Superior temporal gyrus (tissue), 1 donor: ENCODE data around the gene ROCK1.
A peak's percentile ranks its signal among the peaks of the same experiment; 100 is the strongest.

Experiments
- DNase-seq: peaks from one replicate; pipeline ENCODE4 v3.0.0-alpha.2; 2016; ENCODE audit errors: extremely low spot score

ROCK1 gene

DNA sequence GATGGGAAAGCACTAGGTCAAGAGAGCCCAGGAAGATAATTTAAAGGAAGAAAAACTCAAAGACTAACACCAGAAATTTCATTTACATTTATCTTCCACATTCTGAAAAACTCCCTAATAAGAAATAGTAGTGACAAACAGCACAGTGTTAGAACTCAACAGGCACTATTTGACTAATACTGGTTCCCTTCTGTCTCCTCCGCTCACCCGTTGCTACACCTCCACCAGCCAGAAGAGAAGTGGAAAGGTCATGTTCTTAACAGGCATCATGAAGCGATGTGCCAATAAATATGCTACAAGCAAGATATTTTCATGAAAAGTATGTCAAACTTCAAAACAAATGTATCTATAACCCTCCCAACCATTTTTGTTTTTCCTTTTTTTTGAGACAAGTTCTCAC is 5.7 kb downstream of the ROCK1 start:
- no peak for DNase-seq

DNA sequence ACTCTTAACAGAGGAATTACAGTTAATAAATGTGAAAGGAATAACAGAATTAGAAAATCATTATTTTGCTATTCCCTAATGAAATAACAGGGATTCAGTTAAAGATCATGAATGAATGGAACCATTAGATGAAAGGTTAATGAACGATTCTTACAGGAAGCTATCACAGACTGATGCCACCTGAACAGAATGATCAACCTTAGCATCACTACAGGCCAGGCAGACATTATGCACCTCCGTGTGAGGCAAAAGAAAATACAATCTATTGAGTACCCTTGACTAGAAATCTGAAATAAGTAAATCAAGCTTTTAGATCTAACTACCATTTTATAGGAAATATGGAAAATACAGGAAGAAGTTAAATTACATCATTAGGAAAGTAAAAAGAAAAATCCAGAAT is 10.4 kb downstream of the ROCK1 start:
- DNase-seq = no peak

DNA sequence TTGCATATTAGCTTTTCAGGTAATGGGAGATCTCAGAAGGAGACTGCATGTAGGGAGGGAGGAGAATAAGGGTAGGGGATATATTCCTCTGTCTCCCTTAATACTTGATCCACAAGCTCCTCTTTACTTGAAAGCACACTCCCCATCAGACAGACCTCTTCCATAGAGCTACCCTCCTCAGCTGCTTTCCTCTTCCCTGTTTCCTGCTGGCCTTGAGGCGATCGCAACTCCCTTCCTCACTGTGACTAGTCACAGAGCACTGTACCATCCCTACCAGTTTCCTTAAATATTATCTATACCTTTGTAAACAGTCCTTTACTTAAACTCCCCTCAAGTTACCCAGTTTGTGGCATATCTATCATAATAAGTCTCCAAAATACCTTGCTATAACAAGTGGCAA is 10.9 kb downstream of the ROCK1 start:
- DNase-seq = no peak

DNA sequence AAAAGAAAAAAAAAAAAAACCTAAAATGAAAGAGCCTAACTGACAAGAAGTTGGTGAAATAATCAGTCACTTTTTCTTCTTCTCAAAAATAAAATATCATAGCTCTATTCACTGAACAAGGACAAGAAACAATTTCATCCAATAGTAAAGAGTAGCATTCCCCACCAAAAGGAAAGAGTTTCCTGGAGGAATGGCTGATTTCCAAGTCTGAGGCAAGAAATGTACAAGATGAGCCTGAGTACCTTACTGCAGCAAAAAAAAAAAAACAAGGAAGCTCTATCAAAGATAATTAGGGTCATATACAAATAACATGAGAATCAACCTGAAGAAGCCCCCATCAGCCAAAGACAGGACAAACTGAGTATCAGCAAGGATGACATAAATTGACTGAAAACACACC is 11.5 kb downstream of the ROCK1 start:
- no peak for DNase-seq

DNA sequence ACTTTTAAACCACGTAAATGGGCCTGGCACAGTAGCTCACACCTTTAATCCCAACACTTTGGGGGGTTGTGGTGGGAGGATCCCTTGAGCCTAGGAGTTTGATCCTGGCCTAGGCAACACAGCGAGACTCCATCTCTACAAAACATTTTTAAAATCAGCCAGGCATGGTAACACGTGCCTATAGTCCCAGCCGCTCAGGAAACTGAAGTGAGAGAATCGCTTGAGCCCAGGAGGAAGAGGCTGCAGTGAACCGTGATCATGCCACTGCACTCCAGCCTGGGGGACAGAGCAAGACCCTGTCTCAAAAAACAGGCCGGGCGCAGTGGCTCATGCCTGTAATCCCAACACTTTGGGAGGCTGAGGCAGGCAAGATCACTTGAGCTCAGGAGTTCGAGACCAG is 12.2 kb downstream of the ROCK1 start:
- no peak for DNase-seq

DNA sequence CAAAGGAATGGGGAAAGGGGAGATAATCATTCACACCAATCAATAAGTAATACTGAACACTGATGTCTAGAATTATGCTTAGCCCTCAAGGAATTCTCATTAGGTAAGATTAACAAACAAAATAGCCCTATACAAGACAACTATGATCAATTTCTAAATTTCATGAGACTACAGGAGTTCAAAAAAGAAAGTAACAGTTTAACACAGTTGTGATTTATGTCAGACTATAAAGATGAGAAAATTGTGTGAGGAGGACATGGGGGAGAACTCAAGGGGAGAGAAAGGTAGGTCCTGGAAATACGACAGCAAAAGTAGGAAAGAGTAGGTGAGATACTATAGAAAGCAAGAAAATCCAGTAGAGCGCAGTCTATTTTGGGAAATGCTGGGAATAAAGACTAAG is 14.9 kb downstream of the ROCK1 start:
- no peak for DNase-seq

DNA sequence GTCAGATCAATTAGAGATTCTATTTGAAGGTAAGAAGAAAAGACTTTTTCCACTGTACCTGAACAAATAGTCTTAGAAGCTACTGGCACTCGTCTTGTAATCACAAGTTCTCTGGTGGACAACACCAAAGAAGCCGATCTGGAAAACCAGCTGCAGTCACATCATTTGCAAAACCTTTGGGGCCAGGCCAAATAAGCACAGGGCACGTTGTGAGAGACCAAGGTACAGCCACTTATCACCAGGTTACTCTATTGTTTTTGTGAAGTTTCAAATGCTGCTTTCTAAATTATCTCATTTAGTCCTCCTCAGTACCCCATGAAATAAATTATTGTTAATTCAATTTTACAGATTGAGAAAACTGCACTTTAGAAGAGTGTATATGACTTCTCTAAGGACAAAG is 18.5 kb downstream of the ROCK1 start:
- no peak for DNase-seq

DNA sequence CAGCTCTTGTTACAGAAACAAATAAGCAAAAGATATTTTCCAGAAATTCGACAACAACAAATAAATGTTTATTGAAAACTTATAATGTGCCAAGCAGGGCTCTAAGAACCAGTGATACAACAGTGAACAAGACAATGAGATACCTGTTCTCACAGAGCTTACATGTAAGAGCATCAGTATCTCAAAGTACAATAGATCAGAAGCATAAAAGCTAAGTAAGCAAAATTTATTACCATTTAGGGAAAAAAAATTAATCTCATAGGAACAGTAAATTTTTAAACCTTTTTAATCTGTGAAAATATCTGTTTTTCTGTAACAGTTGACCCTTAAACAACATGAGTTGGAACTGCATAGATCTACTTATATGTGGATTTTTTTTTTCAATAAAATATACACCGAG is 20.9 kb downstream of the ROCK1 start:
- DNase-seq = no peak

DNA sequence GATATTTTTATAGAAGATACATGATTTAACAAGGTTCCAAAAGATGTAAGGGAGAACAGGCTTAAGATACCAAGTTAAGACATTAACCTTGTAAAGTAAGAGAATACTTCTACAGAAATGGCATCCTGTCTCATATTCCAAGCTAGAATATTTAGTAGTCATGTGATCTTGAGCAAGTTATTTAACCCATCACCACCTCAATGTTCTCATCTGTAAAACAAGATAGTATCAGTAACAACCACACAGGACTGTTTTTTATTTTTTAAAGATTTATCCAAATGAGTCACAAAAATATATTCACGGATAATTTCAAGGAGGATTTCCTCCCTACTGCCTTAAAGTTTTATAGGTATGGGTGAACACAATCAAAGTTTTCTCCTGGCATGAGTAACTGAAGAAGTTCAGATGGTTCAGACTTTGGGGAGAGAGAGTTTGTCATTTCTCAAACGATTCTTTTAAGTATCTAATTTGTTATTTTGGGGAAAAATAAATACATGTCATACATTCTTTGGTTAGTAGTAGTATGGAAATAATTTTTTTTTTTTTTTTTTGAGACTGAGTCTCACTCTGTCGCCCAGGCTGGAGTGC is 25.9 kb downstream of the ROCK1 start:
- DNase-seq = no peak

DNA sequence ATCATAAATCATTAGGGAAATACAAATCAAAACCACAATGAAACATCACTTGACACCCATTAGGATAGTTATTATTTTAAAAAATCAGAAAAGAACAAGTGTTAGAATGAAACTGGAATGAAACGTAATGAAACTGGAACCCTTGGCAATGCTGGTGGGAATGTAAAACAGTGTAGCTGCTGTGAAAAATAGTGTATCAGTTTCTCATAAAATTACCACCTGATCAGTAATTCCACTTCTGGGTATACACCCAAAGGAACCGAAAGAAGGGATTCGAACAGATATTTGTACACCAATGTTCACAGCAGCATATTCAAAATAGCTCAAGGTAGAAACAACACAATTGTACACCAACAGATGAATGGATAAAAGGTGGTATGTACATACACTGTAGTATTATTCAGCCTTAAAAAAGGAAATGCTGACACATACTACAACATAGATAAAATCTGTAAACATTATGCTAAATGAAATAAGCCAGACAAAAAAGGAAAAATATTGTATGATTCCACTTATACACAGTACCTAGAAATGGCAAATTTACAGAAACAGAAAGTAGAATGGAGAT is 27.0 kb downstream of the ROCK1 start:
- no peak for DNase-seq

DNA sequence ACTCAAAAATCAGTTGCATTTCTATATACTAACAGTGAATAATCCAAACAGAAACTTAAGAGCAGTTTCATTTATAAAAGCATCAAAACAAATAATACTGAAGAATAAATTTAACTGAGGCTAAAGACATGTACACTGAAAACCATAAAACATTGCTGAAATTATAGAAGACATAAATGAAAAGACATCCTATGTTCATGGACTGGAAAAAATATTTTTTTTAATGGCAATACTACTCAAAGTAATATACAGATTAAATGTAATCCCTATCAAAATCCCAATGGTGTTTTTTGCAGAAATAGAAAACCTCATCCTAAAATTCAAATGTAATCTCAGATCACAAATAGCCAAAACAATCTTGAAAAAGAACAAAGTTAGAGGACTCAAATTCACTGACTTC is 28.6 kb downstream of the ROCK1 start:
- no peak for DNase-seq

DNA sequence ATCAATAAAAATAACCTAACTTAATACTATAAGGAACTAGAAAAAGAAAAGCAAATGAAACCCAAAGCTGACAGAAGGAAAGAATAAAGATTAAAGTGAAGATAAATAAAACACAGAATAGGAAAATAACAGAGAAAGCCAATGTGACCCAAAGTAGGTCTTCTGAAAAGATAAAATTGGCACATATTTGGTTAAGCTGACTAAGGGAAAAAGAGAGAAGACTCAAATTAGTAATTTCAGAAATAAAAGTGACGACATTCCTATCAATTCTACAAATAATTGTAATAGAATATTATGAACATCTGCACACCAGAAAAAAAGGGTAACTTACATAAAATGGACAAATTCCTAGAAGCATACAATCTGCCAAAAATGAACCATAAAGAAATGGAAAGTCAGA is 30.2 kb downstream of the ROCK1 start:
- DNase-seq = no peak

DNA sequence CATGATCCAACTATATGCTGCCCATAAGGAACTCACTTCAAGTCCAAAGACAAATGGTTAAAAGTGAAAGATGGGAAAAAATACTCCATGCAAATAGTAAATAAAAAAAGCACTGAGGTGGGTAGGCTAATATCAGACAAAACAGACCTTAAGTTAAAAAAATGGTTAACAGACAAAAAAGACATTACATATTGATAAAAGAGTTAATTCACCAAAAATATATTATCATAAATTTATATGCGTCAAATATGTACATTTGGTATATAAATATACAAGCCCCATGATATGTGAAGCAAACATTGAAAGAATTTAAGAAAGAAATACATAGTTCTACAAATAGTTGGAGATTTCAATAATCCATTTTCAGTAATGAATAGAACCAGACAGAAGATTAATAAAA is 31.0 kb downstream of the ROCK1 start:
- no peak for DNase-seq

DNA sequence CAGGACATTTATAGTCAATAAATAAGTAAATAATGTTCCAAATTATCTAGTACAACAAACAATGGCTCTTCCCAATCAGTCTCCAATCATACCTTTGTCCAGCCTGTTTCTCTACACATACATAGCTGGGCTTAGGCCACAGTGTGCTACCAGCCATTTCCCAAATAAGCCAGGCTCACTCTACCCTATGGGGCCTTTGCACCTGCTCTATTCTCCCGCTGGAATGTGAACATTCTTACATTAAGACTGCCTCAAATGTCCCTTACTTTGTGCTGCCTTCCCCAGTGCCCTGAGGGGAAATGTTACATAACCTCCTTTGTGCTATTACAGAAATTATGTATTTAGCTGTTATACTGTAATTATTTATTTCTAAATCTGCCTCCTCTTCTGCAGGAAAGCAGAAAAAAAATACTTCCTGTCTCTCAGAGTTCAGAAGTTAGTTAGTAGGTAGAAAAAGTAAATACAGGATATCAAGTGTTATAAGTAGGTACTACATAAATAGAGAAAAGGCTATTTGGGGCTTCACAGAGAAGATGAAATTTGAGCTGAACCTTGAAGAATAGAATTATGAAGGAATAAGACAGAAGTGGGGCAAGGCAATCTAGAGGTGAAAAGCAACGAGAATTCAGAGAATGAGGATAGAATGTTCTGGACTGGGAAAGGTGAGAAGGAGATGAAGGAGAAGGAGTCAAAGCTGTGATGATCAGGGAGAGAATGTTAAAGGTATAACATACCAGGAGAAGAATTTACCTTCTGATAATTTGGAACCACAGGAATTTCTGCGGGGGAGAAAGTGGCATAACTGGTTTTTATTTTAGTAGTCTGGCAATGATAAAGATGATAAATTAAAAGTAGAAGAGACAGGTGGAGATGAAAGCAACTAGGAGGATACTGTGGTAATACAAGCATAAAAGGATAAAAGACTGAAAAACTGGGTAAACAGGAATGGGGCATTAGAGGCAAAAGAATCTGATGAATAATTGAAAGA is 37.0 kb downstream of the ROCK1 start:
- no peak for DNase-seq

DNA sequence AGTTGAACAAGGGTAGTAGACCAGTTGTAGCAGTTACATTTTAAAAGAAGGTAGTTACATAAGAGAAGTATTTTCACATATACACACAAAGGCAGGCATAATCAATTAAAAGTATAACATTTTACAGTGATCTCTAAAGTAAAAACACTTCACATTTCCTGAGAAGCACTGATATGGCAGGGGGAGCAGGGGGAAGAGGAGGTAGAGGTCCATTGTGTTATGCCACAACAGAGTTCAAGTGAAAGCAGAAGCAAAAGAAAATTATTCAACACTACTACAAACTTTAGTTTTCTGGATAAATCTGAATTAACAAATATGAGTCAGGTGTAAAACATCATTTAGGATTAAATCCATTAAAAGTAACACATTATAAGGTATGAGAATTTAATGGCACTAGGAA is 38.4 kb downstream of the ROCK1 start:
- no peak for DNase-seq

DNA sequence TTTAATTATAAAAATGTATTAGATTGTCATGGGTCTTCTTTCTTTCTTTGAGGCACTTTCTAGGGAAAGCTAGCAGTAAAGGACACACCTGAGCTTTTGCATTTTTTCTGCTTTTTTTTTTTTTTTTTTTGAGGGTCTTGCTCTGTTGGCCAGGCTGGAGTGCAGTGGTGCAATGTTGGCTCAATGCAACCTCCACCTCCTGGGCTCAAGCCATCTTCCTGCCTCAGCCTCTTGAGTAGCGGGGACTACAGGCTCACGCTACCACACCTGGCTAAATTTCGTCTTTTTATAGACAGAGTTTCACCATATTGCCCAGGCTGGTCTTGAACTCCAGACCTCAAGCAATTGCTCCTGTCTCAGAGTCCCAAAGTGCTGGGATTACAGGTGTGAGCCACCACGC is 40.5 kb downstream of the ROCK1 start:
- DNase-seq = no peak

DNA sequence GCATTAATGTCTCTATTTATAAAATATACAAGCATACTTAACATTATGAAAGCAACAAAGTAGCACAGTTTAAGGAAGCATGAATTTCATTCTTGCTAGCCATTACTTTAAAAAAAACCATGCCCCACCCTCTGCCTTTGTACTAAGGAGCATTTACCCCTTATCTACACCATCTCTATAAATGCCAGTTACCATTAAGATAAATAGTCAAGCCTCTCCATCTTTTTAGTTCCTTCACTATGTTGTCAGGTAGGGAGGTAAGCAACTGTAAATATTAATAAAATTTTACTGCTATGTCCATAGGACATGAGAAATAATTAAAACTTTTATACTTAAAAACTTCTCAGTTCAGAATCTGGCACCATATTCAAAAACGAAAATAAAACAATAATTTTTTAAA is 42.1 kb downstream of the ROCK1 start:
- no peak for DNase-seq

DNA sequence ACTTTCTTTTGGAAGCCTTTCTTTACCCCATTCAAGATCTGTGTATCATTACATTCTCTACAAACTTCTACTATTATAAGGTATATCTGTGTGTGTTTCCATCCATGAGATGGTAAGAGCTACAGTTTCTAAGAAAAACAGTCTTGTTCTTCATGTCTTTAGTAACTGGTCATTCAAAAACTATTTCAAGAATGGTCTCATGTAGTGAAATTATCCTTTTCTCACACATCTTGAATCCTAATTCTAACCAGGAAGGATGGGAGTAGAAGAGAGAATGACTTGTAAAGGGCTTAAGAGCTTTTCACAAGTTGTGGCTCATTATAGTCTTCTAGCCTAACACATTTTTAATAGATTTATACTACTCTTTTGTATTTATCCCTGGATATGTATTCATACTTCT is 47.3 kb downstream of the ROCK1 start:
- no peak for DNase-seq

DNA sequence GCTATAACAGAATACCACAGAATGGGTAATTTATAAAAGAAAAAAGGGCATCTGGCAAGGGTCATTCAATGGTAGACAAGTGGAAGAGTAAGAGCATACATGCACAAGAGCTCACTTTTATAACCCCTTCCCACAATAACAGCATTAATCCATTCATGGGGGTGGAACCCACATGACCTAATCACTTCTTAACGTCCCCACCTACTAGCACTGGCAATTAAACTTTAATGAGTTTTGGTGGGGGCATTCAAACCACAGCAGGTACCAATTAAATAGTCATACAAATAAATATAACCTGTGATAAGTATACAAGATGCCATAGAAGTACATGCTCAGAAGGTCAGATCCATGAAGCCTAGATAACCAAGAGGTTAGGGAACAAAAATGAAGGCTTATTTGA is 48.6 kb downstream of the ROCK1 start:
- no peak for DNase-seq

DNA sequence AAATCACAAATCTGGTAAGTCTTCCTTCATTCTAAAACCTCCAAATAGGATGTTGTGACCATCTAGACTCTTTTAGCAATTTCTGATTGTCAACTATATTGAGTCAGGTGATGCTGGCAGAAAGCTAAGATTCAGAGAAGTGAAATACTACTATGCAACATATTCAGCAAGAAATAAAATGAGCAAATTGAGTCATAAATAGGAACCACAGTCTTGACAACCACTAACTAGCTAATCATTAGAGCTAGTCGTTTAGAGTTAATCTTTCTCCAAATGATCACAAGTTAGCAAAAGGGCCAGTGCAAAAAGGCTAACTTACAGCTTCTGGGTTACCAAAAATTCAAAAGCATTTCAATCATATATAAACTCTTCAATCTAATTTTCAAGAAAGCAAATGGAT is 54.5 kb downstream of the ROCK1 start:
- DNase-seq = no peak

DNA sequence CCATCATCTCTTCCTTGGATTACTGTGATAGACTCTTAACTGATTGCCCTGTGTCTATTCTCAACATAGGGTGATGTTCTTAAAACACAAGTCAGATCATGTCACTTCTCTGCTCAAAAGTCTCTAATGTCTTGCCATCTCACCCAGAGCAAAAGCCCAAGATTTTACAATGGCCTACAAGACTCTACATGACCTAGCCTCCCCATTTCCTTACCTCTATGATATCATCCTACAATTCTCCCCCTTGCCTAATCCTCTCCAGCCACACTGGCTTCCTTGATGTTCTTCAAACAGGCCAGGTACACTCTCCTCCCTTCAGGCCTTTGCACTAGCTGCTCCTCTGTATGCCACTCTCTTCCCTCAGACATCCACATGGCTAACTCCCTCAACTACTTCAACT is 55.1 kb downstream of the ROCK1 start:
- no peak for DNase-seq

DNA sequence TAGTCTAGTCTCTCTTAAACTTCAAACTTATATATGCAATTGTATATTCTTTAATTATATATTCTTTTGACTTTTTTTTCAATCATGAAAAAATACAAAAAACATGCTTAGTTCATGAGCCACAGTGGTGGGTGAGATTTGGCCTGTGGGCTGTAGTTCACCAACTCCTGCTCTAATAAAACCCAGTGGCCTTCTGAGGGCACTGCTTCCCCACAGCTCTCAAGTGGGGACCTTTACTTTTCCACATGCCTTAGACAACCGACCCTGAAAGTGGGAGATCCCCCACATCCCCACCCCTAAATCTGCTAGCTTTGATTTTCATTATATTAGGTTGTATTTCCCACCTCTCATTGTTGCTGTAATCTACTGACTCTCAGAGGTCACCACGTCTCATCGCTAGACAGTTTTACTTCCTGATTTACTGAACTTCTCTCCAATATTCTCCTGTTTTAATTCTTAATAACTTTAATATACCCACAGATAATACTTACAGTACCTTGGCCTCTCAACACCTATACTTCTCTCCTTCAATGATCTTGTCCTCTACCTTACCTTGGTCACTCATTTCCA is 57.3 kb downstream of the ROCK1 start:
- no peak for DNase-seq

DNA sequence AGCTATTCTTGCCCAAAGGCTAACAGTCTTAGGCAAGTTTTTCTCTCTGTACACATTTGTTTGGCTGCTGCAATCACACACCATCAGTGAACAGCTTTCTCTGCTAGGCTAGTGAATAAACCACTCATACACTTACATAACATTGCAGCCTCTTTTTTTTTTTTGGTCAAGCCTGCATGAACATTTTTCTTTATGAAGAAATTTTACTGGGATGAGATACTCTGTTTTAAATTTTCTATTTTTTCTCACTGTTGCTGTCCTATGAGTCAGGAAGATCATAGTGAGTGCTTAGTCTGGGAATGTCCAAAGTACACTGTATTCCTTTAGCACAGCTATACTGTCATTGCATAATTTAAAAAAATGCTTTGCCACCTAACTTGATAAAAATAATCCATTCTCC is 58.5 kb downstream of the ROCK1 start:
- DNase-seq = peak; percentile 82
